HepG2 (cell line): Measurements from ENCODE around the gene CFAP99. TPM values are rescaled to one million over a fixed set of nuclear protein-coding genes. Genes with fewer than 3 reads are reported as not detected.

Source experiments
- ATAC-seq: fragments of 200-7000 bp; cut with Tn5 transposase; 3 replicates; pipeline ENCODE4 v1.9.1; 2020; ENCODE audit warnings: mild to moderate bottlenecking, moderate library complexity
- BruUV-seq: library from RNA; stranded (reverse); fragments of 400-500 nt; replicated peaks from 2 replicates; lab custom pipeline; 2021; lab: Mats Ljungman, UMichigan
- CTCF ChIA-PET: fragments of 300-600 bp; formaldehyde crosslinking; extraction: SDS; loops from one replicate; lab custom pipeline; 2021; ENCODE audit warnings: low total read pairs, inconsistent platforms, low intra/inter-chr PET ratio; lab: Yijun Ruan, JAX
- POLR2A ChIA-PET: fragments of 350-600 bp; sonication (Branson Sonifier 250); formaldehyde crosslinking; loops from one replicate; lab custom pipeline; 2020; ENCODE audit warnings: antibody characterized with exemption, inconsistent platforms; lab: Yijun Ruan, JAX
- DNase-seq: peaks from one replicate; pipeline ENCODE4 v3.0.0-alpha.2; 2015; ENCODE audit warnings: low spot score
- FAIRE-seq: peaks from 3 replicates; lab custom pipeline; 2011; peaks lifted over from hg19 to GRCh38; lab: Jason Lieb, UNC
- H2AFZ ChIP-seq: one replicate; pipeline ENCODE4 v1.6.1; 2011; ENCODE audit warnings: low read length, inconsistent platforms
- H3K27ac ChIP-seq: fragments of 300-600 bp; 3 replicates; pipeline ENCODE4 v1.8.0; 2011; ENCODE audit warnings: mixed run types, mild to moderate bottlenecking, mixed read lengths, low read length, inconsistent platforms; ENCODE audit not compliant: insufficient read depth; ENCODE audit errors: extremely low read length
- H3K27me3 ChIP-seq, 2 experiments: fragments of 200-600 bp in 1 of 2; 2 replicates in 1 of 2; 3 replicates in 1 of 2; pipeline versions ENCODE4 v1.6.0 to v1.8.0; 2011; ENCODE audit warnings: low read length in 2 of 2, mild to moderate bottlenecking in 2 of 2, moderate library complexity in 2 of 2, inconsistent platforms in 1 of 2; ENCODE audit not compliant: insufficient read depth in 2 of 2, control insufficient read depth in 1 of 2
- H3K36me3 ChIP-seq, 2 experiments: fragments of 200-600 bp in 1 of 2; replicated peaks in 1 of 2; 2 replicates in 1 of 2; 3 replicates in 1 of 2; pipeline versions ENCODE4 v1.5.1 to v1.8.0; 2011; ENCODE audit warnings: low read length in 2 of 2, inconsistent platforms in 1 of 2; ENCODE audit not compliant: insufficient read depth in 2 of 2, control insufficient read depth in 1 of 2
- H3K4me1 ChIP-seq: 2 replicates; pipeline ENCODE4 v1.5.1; 2012; ENCODE audit warnings: low read length, inconsistent platforms; ENCODE audit not compliant: insufficient read depth
- H3K4me2 ChIP-seq: 2 replicates; pipeline ENCODE4 v1.6.0; 2011; ENCODE audit warnings: low read depth, low read length, inconsistent platforms
- H3K4me3 ChIP-seq, 3 experiments: fragments of 200-600 bp in 1 of 3; sonication (generic), shearing (Covaris generic) in 1 of 3; replicated peaks in 1 of 3; 2 replicates each; pipeline ENCODE4 v1.5.1; 2011 to 2016; ENCODE audit warnings: low read length in 3 of 3, inconsistent platforms in 2 of 3, low read depth in 2 of 3, mild to moderate bottlenecking in 2 of 3, control low read depth in 1 of 3, mixed read lengths in 1 of 3; ENCODE audit not compliant: insufficient read depth in 1 of 3
- H3K79me2 ChIP-seq: one replicate; pipeline ENCODE4 v1.6.1; 2011; ENCODE audit warnings: low read length, inconsistent platforms; ENCODE audit not compliant: insufficient read depth
- H3K9ac ChIP-seq: 2 replicates; pipeline ENCODE4 v1.6.0; 2011; ENCODE audit warnings: mild to moderate bottlenecking, low read depth, low read length, inconsistent platforms; ENCODE audit not compliant: insufficient read depth
- H3K9me3 ChIP-seq: 2 replicates; pipeline ENCODE4 v1.5.1; 2012; ENCODE audit warnings: mild to moderate bottlenecking, low read length
- H4K20me1 ChIP-seq: 2 replicates; pipeline ENCODE4 v1.6.0; 2011; ENCODE audit warnings: inconsistent platforms, mild to moderate bottlenecking, low read length, moderate library complexity; ENCODE audit not compliant: insufficient read depth
- ATF6 ChIP-seq: sonication (generic); formaldehyde crosslinking; conservative IDR thresholded peaks from 2 replicates; pipeline ENCODE4 v1.4.0; 2020; ENCODE audit warnings: missing genetic modification reagents
- HBP1 ChIP-seq: IDR thresholded peaks from 2 replicates; pipeline ENCODE4 v1.6.1; 2016; ENCODE audit warnings: low read depth, control low read depth
- NFYC ChIP-seq: IDR thresholded peaks from 2 replicates; pipeline ENCODE4 v1.6.1; 2016; ENCODE audit warnings: missing genetic modification reagents, missing compliant biosample characterization
- SOX13 ChIP-seq, 3 experiments: fragments of 450-650 bp in 1 of 3; sonication (generic) in 1 of 3; formaldehyde crosslinking in 1 of 3; IDR thresholded peaks in 2 of 3; conservative IDR thresholded peaks in 1 of 3; 2 replicates each; pipeline versions ENCODE4 v1.5.0 to v1.6.1; 2016 to 2020; ENCODE audit warnings: antibody characterized with exemption in 1 of 3, mild to moderate bottlenecking in 1 of 3, missing compliant biosample characterization in 1 of 3, missing genetic modification reagents in 1 of 3, moderate library complexity in 1 of 3
- SOX5 ChIP-seq: IDR thresholded peaks from 2 replicates; pipeline ENCODE4 v1.6.1; 2016; ENCODE audit warnings: borderline replicate concordance
- SOX6 ChIP-seq, 2 experiments: fragments of 450-650 bp in 1 of 2; sonication (generic) in 1 of 2; formaldehyde crosslinking in 1 of 2; IDR thresholded peaks; 2 replicates each; pipeline versions ENCODE4 v1.4.0 to v1.6.1; 2017 to 2020; ENCODE audit warnings: antibody characterized with exemption in 1 of 2, mild to moderate bottlenecking in 1 of 2, missing genetic modification reagents in 1 of 2
- TCF7L2 ChIP-seq: IDR thresholded peaks from 2 replicates; pipeline ENCODE4 v1.6.1; 2011; ENCODE audit warnings: mild to moderate bottlenecking, low read depth, low read length, moderate library complexity
- ZNF562 ChIP-seq: sonication (generic); formaldehyde crosslinking; IDR thresholded peaks from 2 replicates; pipeline ENCODE4 v1.8.0; 2022; ENCODE audit warnings: missing genetic modification reagents, borderline replicate concordance
- WGBS: methylation state at CpG from one replicate; pipeline ENCODE4 v1.1.6; 2017; ENCODE audit warnings: low lambda C conversion rate; 5-methylcytosine and 5-hydroxymethylcytosine counted together
- in situ Hi-C: cut with HindIII; loops from 2 replicates; pipeline ENCODE4 v1.10.0; 2017; ENCODE audit warnings: low pct_unique_long_range_greater_than_20kb; ENCODE audit not compliant: extremely low pct_ligation_motif_present
- intact Hi-C: fragments of 100-400 bp; cut with micrococcal nuclease; formaldehyde crosslinking; loops from one replicate; pipeline ENCODE4 v1.10.0; 2022; ENCODE audit not compliant: unreplicated experiment
- polyA plus RNA-seq, 8 experiments: library from polyadenylated mRNA; depleted of rRNA in 3 of 8; stranded (reverse) in 7 of 8; unstranded in 1 of 8; fragments of >200 nt; fragmentation: Illumina TruSeq in 4 of 8; extraction: Trizol in 4 of 8; gene quantifications; 2 replicates each; pipeline versions ENCODE4 v1.2.1 to v1.2.3, GENCODE V29; 2011 to 2016; ENCODE audit warnings: low read depth in 4 of 8, missing spikeins in 1 of 8, mixed read lengths in 1 of 8; ENCODE audit not compliant: insufficient read depth in 1 of 8
- total RNA-seq, 5 experiments: library from RNA; depleted of rRNA; stranded (reverse); fragments of >200 nt; fragmentation: Illumina TruSeq; extraction: Trizol; gene quantifications; 2 replicates each; pipeline ENCODE4 v1.2.3, GENCODE V29; 2016; ENCODE audit warnings: low read depth in 1 of 5

CFAP99 gene
- total and polyA plus RNA-seq, 2 of the 13 experiments (the other 11 are each of a cell fraction or from before 2014, with no cell fraction given), result not detected

GRCh38 chr4:2402941-2403340 lies 15.8 kb upstream of the CFAP99 start:
- CTCF ChIA-PET, result no interaction called here
- Histone ChIP-seq H3K27ac (no peak overlapping the region), H3K9ac (no peak overlapping the region), H4K20me1 (no peaks in the 10 kb centered on the region; the same call in 1 of the 2 replicates), H3K79me2 (no peaks in the 10 kb centered on the region), H3K4me2 (peak overlapping the region; percentile 56), H3K27me3 (peaks cover 15 to 67% of the 10 kb centered on the region in 2 experiments), H3K4me3 (peak overlapping the region in 1 of 3 experiments; percentile 34; a peak in 1 of 6 replicates), H3K9me3 (no peaks in the 10 kb centered on the region), H3K36me3 (no peaks in the 10 kb centered on the region), H3K4me1 (peaks cover 24% of the 10 kb centered on the region), H2AFZ (no peak overlapping the region)
- FAIRE-seq (no peak), DNase-seq (no peak), ATAC-seq (peak; percentile 7)
- no TSS peak for BruUV-seq
- in situ Hi-C loops, result no loop called here
- intact Hi-C loops, result no loop called here
- 18% methylated on average over 5 of the region's 7 CpGs for WGBS
- TF ChIP-seq SOX5 (CRISPR knock-in tag), result peak; percentile 68; the same call in 1 of the 2 replicates
- TF ChIP-seq SOX13 (IDR thresholded peaks at IDR 0.05), result 0 out of 2 replicates have a peak, but pooled peaks have one; percentile 29
- peak in 1 of 2 experiments; percentile 63; a peak in 2 of 4 replicates for TF ChIP-seq SOX13 (CRISPR knock-in tag; conservative IDR thresholded peaks at IDR 0.05 in 1 of 2, IDR thresholded peaks at IDR 0.05 in 1 of 2)
- TF ChIP-seq HBP1 (CRISPR knock-in tag), result no peak
- no peak for TF ChIP-seq SOX6 (IDR thresholded peaks at IDR 0.05)
- TF ChIP-seq SOX6 (CRISPR knock-in tag; IDR thresholded peaks at IDR 0.05), result peak; percentile 62
- TF ChIP-seq NFYC (CRISPR knock-in tag), result no peak
- POLR2A ChIA-PET, result no interaction called here

GRCh38 chr4:2406406-2406805 lies 12.3 kb upstream of the CFAP99 start:
- ChIA-PET POLR2A (no interaction called here), CTCF (no interaction called here)

More at GRCh38 chr4:2406406-2406805, 12.3 kb upstream of the CFAP99 start:
- TF ChIP-seq ZNF562 (CRISPR knock-in tag) (no peak), TCF7L2 (no peak), ATF6 (CRISPR knock-in tag) (no peak)
- no peak for DNase-seq
- Histone ChIP-seq H3K27ac (no peak overlapping the region), H3K4me3 (no peak overlapping the region), H2AFZ (no peak overlapping the region), H3K4me1 (peaks cover 27% of the 10 kb centered on the region), H3K9me3 (no peaks in the 10 kb centered on the region), H3K4me2 (no peak overlapping the region), H3K9ac (no peak overlapping the region), H3K27me3 (peaks cover 10 to 42% of the 10 kb centered on the region in 2 experiments), H3K79me2 (no peaks in the 10 kb centered on the region), H4K20me1 (no peaks in the 10 kb centered on the region; the same call in 1 of the 2 replicates), H3K36me3 (no peaks in the 10 kb centered on the region)
- in situ Hi-C loops, result no loop called here
- BruUV-seq, result no TSS peak
- intact Hi-C loops, result no loop called here
- WGBS, result 34% methylated on average over 10 of the region's 10 CpGs
- ATAC-seq, result no peak
- FAIRE-seq, result no peak
